COLO668 (cell line): ENCODE data around the gene CASTOR2.
A peak's percentile ranks its signal among the peaks of the same experiment; 100 is the strongest.
"Not testable (repeated sequence)": the region's sequence is repeated elsewhere in the genome, so short reads cannot be mapped to it uniquely, and the experiment has no call there.

Source experiments
- DNase-seq: peaks from one replicate; lab custom pipeline; 2025; ENCODE audit not compliant: unreplicated experiment; lab: John Stamatoyannopoulos, UW

CASTOR2 gene

GRCh38 chr7:75049817-75050216 lies 85.3 kb downstream of the CASTOR2 start:
- no peak for DNase-seq

- DNase-seq = no peak
Measured at GRCh38 chr7:75050501-75050900, 86.0 kb downstream of the CASTOR2 start.

- DNase-seq = no peak
Measured at GRCh38 chr7:75054744-75055143, 90.2 kb downstream of the CASTOR2 start.

- no peak for DNase-seq
Measured at GRCh38 chr7:75055155-75055554, 90.7 kb downstream of the CASTOR2 start.

- no peak for DNase-seq
Measured at GRCh38 chr7:75055830-75056772, 91.6 kb downstream of the CASTOR2 start.

- no peak for DNase-seq
Measured at GRCh38 chr7:75058406-75058805, 93.9 kb downstream of the CASTOR2 start.

- no peak for DNase-seq
Measured at GRCh38 chr7:75064291-75064690, 99.8 kb downstream of the CASTOR2 start.

GRCh38 chr7:75064801-75065200 lies 100.3 kb downstream of the CASTOR2 start:
- no peak for DNase-seq

GRCh38 chr7:75066521-75066920 lies 102.0 kb downstream of the CASTOR2 start:
- DNase-seq = no peak

GRCh38 chr7:75072981-75073283 lies 108.4 kb downstream of the CASTOR2 start:
- peak; percentile 32 for DNase-seq

GRCh38 chr7:75074262-75074641 lies 109.7 kb downstream of the CASTOR2 start:
- not testable (repeated sequence) for DNase-seq
